Activated T-helper 1 cell treated with anti-CD3 and anti-CD28 coated beads, Interleukin-2, amount 50 U/mL, for 16 hours (primary cell): Measurements from ENCODE around the gene TRIM9.
"Not testable (repeated sequence)": the region's sequence is repeated elsewhere in the genome, so short reads cannot be mapped to it uniquely, and the experiment has no call there.

Source experiments
- DNase-seq, 2 donors: peaks; one replicate each; pipeline ENCODE4 v3.0.0-alpha.2; 2020; ENCODE audit warnings: low read depth in 1 of 2, low spot score in 1 of 2

Gene TRIM9

GRCh38 chr14:50967103-50967502 lies 127.8 kb downstream of the TRIM9 start:
- DNase-seq, result no peak

GRCh38 chr14:50964683-50965390 lies 130.1 kb downstream of the TRIM9 start:
- no peak for DNase-seq

GRCh38 chr14:50963919-50964318 lies 131.0 kb downstream of the TRIM9 start:
- DNase-seq, result no peak

- DNase-seq, result no peak
Observed at GRCh38 chr14:50961605-50962221, 133.2 kb downstream of the TRIM9 start.

GRCh38 chr14:50957296-50957695 lies 137.6 kb downstream of the TRIM9 start:
- DNase-seq, result no peak

GRCh38 chr14:50956421-50956820 lies 138.5 kb downstream of the TRIM9 start:
- DNase-seq, result not testable (repeated sequence)

GRCh38 chr14:50955373-50956043 lies 139.4 kb downstream of the TRIM9 start:
- DNase-seq, result no peak

GRCh38 chr14:50954811-50955372 lies 140.0 kb downstream of the TRIM9 start:
- DNase-seq, result no peak

- DNase-seq, result no peak
Observed at GRCh38 chr14:50953502-50953901, 141.4 kb downstream of the TRIM9 start.

- DNase-seq, result no peak
Observed at GRCh38 chr14:50951032-50951431, 143.9 kb downstream of the TRIM9 start.

- DNase-seq, result no peak
Observed at GRCh38 chr14:50948205-50948604, 146.7 kb downstream of the TRIM9 start.

- no peak for DNase-seq
Observed at GRCh38 chr14:50947446-50947845, 147.5 kb downstream of the TRIM9 start.

- no peak for DNase-seq
Observed at GRCh38 chr14:50946234-50946935, 148.5 kb downstream of the TRIM9 start.

GRCh38 chr14:50944647-50945413 lies 150.1 kb downstream of the TRIM9 start:
- no peak for DNase-seq

- DNase-seq, result no peak
Observed at GRCh38 chr14:50943943-50944646, 150.8 kb downstream of the TRIM9 start, which contains the start of gene PYGL. PYGL (minus strand) TSS chr14:50944483; CDS start chr14:50944403, 80 bp downstream.

- DNase-seq, result no peak
Observed at GRCh38 chr14:50943261-50943942, 151.5 kb downstream of the TRIM9 start.

GRCh38 chr14:50941638-50942037 lies 153.3 kb downstream of the TRIM9 start:
- DNase-seq, result not testable (repeated sequence)

- DNase-seq, result no peak
Observed at GRCh38 chr14:50941151-50941550, 153.8 kb downstream of the TRIM9 start.

- DNase-seq, result no peak
Observed at GRCh38 chr14:50937800-50938199, 157.1 kb downstream of the TRIM9 start.
